Measurements from ENCODE around the gene EGFL8. TPM values are rescaled to one million over a fixed set of nuclear protein-coding genes. Genes with fewer than 3 reads are reported as not detected.

EGFL8 gene
- total and polyA plus RNA-seq, 9 of the 15 experiments (the other 6 are each of a cell fraction or from before 2014, with no cell fraction given), result 2.2 to 47.4 (median 14.2) TPM

GRCh38 chr6:32167761-32168262, 3.4 kb downstream of the EGFL8 start (continued):
- TF ChIP-seq SIX5 (IDR thresholded peaks at IDR 0.05; ENCODE audit: borderline replicate concordance in 1 of 2, insufficient read depth in 1 of 2, low read depth in 1 of 2, low read length in 2 of 2) (no peak), ZNF764 (CRISPR knock-in tag; IDR thresholded peaks at IDR 0.05; ENCODE audit: low read depth) (no peak), NCOA1 (IDR thresholded peaks at IDR 0.05; ENCODE audit: low read depth) (peak; percentile 87; the same call in 1 of the 2 replicates), ETS2 (tag; IDR thresholded peaks at IDR 0.05; ENCODE audit: borderline replicate concordance, poor library complexity, severe bottlenecking) (no peak), NR4A1 (CRISPR knock-in tag; IDR thresholded peaks at IDR 0.05) (no peak), NR4A1 (tag; IDR thresholded peaks at IDR 0.05) (peak; percentile 87), TRIM24 (IDR thresholded peaks at IDR 0.05) (peak; percentile 81 to 88), POLR2AphosphoS5 (IDR thresholded peaks at IDR 0.05; ENCODE audit: control insufficient read depth, insufficient read depth, low read depth, low read length) (peak; percentile 93), TCF7 (IDR thresholded peaks at IDR 0.05; ENCODE audit: borderline replicate concordance) (no peak; the same call in 1 of the 2 replicates), ZNF134 (CRISPR knock-in tag; conservative IDR thresholded peaks at IDR 0.05) (no peak), NRF1 (conservative IDR thresholded peaks at IDR 0.05 in 1 of 2, IDR thresholded peaks at IDR 0.05 in 1 of 2) (peak; percentile 34 to 35; a peak in 2 of 4 replicates), SP1 (CRISPR knock-in tag; IDR thresholded peaks at IDR 0.05) (no peak), TAF7 (tag; IDR thresholded peaks at IDR 0.05) (0 out of 2 replicates have a peak, but pooled peaks have one; percentile 4), FOXA1 (IDR thresholded peaks at IDR 0.05; ENCODE audit: borderline replicate concordance) (no peak), JUND (IDR thresholded peaks at IDR 0.05; ENCODE audit: borderline replicate concordance, low read depth, low read length) (peak; percentile 83), JUND (tag; IDR thresholded peaks at IDR 0.05; ENCODE audit: borderline replicate concordance, low read depth, low read length) (peak; percentile 66; the same call in 1 of the 3 replicates), E2F1 (CRISPR knock-in tag; IDR thresholded peaks at IDR 0.05) (no peak), RCOR1 (IDR thresholded peaks at IDR 0.05; ENCODE audit: borderline replicate concordance in 1 of 2, low read depth in 2 of 2, low read length in 2 of 2) (peak; percentile 76 to 95; a peak in 3 of 4 replicates), RBM25 (IDR thresholded peaks at IDR 0.05; ENCODE audit: low read depth, low read length, severe bottlenecking) (no peak)
- TF ChIP-seq, protein P1, sequence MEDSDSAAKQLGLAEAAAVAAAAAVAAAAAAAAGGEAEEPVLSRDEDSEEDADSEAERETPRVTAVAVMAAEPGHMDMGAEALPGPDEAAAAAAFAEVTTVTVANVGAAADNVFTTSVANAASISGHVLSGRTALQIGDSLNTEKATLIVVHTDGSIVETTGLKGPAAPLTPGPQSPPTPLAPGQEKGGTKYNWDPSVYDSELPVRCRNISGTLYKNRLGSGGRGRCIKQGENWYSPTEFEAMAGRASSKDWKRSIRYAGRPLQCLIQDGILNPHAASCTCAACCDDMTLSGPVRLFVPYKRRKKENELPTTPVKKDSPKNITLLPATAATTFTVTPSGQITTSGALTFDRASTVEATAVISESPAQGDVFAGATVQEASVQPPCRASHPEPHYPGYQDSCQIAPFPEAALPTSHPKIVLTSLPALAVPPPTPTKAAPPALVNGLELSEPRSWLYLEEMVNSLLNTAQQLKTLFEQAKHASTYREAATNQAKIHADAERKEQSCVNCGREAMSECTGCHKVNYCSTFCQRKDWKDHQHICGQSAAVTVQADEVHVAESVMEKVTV (CRISPR knock-in tag; IDR thresholded peaks at IDR 0.05), result 0 out of 2 replicates have a peak, but pooled peaks have one; percentile 26
- TF ChIP-seq, protein P2, sequence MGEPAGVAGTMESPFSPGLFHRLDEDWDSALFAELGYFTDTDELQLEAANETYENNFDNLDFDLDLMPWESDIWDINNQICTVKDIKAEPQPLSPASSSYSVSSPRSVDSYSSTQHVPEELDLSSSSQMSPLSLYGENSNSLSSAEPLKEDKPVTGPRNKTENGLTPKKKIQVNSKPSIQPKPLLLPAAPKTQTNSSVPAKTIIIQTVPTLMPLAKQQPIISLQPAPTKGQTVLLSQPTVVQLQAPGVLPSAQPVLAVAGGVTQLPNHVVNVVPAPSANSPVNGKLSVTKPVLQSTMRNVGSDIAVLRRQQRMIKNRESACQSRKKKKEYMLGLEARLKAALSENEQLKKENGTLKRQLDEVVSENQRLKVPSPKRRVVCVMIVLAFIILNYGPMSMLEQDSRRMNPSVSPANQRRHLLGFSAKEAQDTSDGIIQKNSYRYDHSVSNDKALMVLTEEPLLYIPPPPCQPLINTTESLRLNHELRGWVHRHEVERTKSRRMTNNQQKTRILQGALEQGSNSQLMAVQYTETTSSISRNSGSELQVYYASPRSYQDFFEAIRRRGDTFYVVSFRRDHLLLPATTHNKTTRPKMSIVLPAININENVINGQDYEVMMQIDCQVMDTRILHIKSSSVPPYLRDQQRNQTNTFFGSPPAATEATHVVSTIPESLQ (CRISPR knock-in tag; IDR thresholded peaks at IDR 0.05), result no peak
- TF ChIP-seq, protein P3, sequence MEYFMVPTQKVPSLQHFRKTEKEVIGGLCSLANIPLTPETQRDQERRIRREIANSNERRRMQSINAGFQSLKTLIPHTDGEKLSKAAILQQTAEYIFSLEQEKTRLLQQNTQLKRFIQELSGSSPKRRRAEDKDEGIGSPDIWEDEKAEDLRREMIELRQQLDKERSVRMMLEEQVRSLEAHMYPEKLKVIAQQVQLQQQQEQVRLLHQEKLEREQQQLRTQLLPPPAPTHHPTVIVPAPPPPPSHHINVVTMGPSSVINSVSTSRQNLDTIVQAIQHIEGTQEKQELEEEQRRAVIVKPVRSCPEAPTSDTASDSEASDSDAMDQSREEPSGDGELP (CRISPR knock-in tag; IDR thresholded peaks at IDR 0.05; ENCODE audit: borderline replicate concordance), result peak; percentile 63; the same call in 1 of the 2 replicates

All from K562 (cell line).